ENCODE measurements around the gene VPS52.
"Not testable (repeated sequence)": the region's sequence is repeated elsewhere in the genome, so short reads cannot be mapped to it uniquely, and the experiment has no call there.

Gene VPS52

GRCh38 chr6:33243476-33243875, 28.2 kb downstream of the VPS52 start:
- Histone ChIP-seq H3K4me3 (no peak overlapping the region), H3K27ac (no peak overlapping the region)
- no peak for TF ChIP-seq CTCF (IDR thresholded peaks at IDR 0.05)
- DNase-seq (ENCODE audit: low spot score), result no peak

- TF ChIP-seq CTCF (IDR thresholded peaks at IDR 0.05), result no peak
- no peak for DNase-seq (ENCODE audit: low spot score)
- Histone ChIP-seq H3K27ac (no peak overlapping the region), H3K4me3 (no peak overlapping the region)
Observed at GRCh38 chr6:33241968-33242367, 29.7 kb downstream of the VPS52 start.

GRCh38 chr6:33237741-33238140, 33.9 kb downstream of the VPS52 start:
- H3K4me3 ChIP-seq, result no peak overlapping the region
- DNase-seq (ENCODE audit: low spot score), result peak; percentile 1
- no peak overlapping the region for H3K27ac ChIP-seq
- TF ChIP-seq CTCF (IDR thresholded peaks at IDR 0.05), result no peak

- Histone ChIP-seq H3K4me3 (no peak overlapping the region), H3K27ac (no peak overlapping the region)
- no peak for TF ChIP-seq CTCF (IDR thresholded peaks at IDR 0.05)
- no peak for DNase-seq (ENCODE audit: low spot score)
Observed at GRCh38 chr6:33236852-33237251, 34.8 kb downstream of the VPS52 start.

- DNase-seq (ENCODE audit: low spot score), result no peak
- H3K27ac ChIP-seq, result no peak overlapping the region
- no peak overlapping the region for H3K4me3 ChIP-seq
- TF ChIP-seq CTCF (IDR thresholded peaks at IDR 0.05), result no peak
Observed at GRCh38 chr6:33236328-33236727, 35.3 kb downstream of the VPS52 start.

- Histone ChIP-seq H3K4me3 (no peak overlapping the region), H3K27ac (no peak overlapping the region)
- TF ChIP-seq CTCF (IDR thresholded peaks at IDR 0.05), result no peak
- no peak for DNase-seq (ENCODE audit: low spot score)
Observed at GRCh38 chr6:33235221-33235634, 36.4 kb downstream of the VPS52 start.

GRCh38 chr6:33226503-33227120, 45.1 kb downstream of the VPS52 start:
- DNase-seq (ENCODE audit: low spot score); H3K4me3 ChIP-seq; H3K27ac ChIP-seq: not testable (repeated sequence)

Data from coronary artery (tissue), 2 donors.